GM23338 (cell line): Measurements from ENCODE around the gene PPM1L. TPM values are rescaled to one million over a fixed set of nuclear protein-coding genes. Genes with fewer than 3 reads are reported as not detected.

Experiments
- ATAC-seq: fragments of 200-7000 bp; cut with Tn5 transposase; 3 replicates; pipeline ENCODE4 v1.9.1; 2020
- DNase-seq: peaks from one replicate; pipeline ENCODE4 v3.0.0-alpha.2; 2015; ENCODE audit warnings: low spot score
- H2AFZ ChIP-seq: fragments of 200-600 bp; sonication (generic); 2 replicates; pipeline ENCODE4 v1.8.0; 2016; ENCODE audit warnings: antibody characterized with exemption, mild to moderate bottlenecking, moderate library complexity
- H3F3A ChIP-seq: fragments of 200-600 bp; sonication (generic); replicated peaks from 2 replicates; pipeline ENCODE4 v1.8.0; 2017; ENCODE audit warnings: antibody characterized with exemption, mixed run types, low read depth
- H3K27ac ChIP-seq: fragments of 200-600 bp; sonication (generic); 2 replicates; pipeline ENCODE4 v1.6.1; 2016; ENCODE audit warnings: low read depth
- H3K27me3 ChIP-seq: fragments of 200-600 bp; sonication (generic); 2 replicates; pipeline ENCODE4 v1.8.0; 2016; ENCODE audit warnings: mild to moderate bottlenecking, mixed run types, moderate library complexity; ENCODE audit not compliant: insufficient read depth
- H3K36me3 ChIP-seq: fragments of 200-600 bp; sonication (generic); 2 replicates; pipeline ENCODE4 v1.8.0; 2016; ENCODE audit warnings: mild to moderate bottlenecking; ENCODE audit not compliant: insufficient read depth
- H3K4me1 ChIP-seq: fragments of 200-600 bp; sonication (generic); 2 replicates; pipeline ENCODE4 v1.8.0; 2016; ENCODE audit warnings: mild to moderate bottlenecking, moderate library complexity; ENCODE audit not compliant: insufficient read depth
- H3K4me2 ChIP-seq: fragments of 200-600 bp; sonication (generic); 2 replicates; pipeline ENCODE4 v1.7.1; 2017; ENCODE audit warnings: mixed run types
- H3K4me3 ChIP-seq: fragments of 200-600 bp; sonication (generic); 2 replicates; pipeline ENCODE4 v1.6.1; 2016; ENCODE audit warnings: mixed run types
- H3K79me2 ChIP-seq: fragments of 200-600 bp; sonication (generic); replicated peaks from 2 replicates; pipeline ENCODE4 v1.8.0; 2017; ENCODE audit warnings: mild to moderate bottlenecking; ENCODE audit not compliant: insufficient read depth
- H3K9me2 ChIP-seq: fragments of 200-600 bp; sonication (generic); 2 replicates; pipeline ENCODE4 v1.8.0; 2017; ENCODE audit not compliant: insufficient read depth
- H4K20me1 ChIP-seq: fragments of 200-600 bp; sonication (generic); replicated peaks from 2 replicates; pipeline ENCODE4 v1.8.0; 2017; ENCODE audit warnings: mild to moderate bottlenecking; ENCODE audit not compliant: insufficient read depth
- H3K27ac Mint-ChIP-seq: 2 replicates; pipeline ENCODE4 v1.8.0; 2020; ENCODE audit warnings: inconsistent platforms, mild to moderate bottlenecking, moderate library complexity, mixed read lengths
- H3K27me3 Mint-ChIP-seq: 3 replicates; pipeline ENCODE4 v1.8.0; 2022; ENCODE audit warnings: low read depth, mild to moderate bottlenecking, moderate library complexity, mixed read lengths, inconsistent platforms; ENCODE audit not compliant: insufficient read depth, poor library complexity
- H3K36me3 Mint-ChIP-seq: 3 replicates; pipeline ENCODE4 v1.8.0; 2021; ENCODE audit warnings: low read depth, mild to moderate bottlenecking, inconsistent platforms, moderate library complexity, mixed read lengths
- H3K4me1 Mint-ChIP-seq: 3 replicates; pipeline ENCODE4 v1.8.0; 2020; ENCODE audit warnings: mild to moderate bottlenecking, inconsistent platforms, mixed read lengths
- H3K4me3 Mint-ChIP-seq: 3 replicates; pipeline ENCODE4 v1.8.0; 2021; ENCODE audit warnings: moderate library complexity, mild to moderate bottlenecking, inconsistent platforms, mixed read lengths
- H3K9me3 Mint-ChIP-seq: 3 replicates; pipeline ENCODE4 v1.8.0; 2020; ENCODE audit warnings: moderate library complexity, mild to moderate bottlenecking, inconsistent platforms, mixed read lengths
- CREB1 ChIP-seq: fragments of 250-450 bp; sonication (Bioruptor Pico); IDR thresholded peaks from 2 replicates; pipeline ENCODE4 v1.5.0; 2020; ENCODE audit warnings: low read depth, mild to moderate bottlenecking, moderate library complexity
- CTCF ChIP-seq, 2 experiments: fragments of 200-600 bp in 1 of 2; sonication (generic) in 1 of 2; conservative IDR thresholded peaks; 2 replicates each; pipeline versions ENCODE4 v1.5.1 to v1.6.1; 2016 to 2017; ENCODE audit warnings: antibody characterized with exemption in 2 of 2, low read depth in 2 of 2, mild to moderate bottlenecking in 2 of 2, moderate library complexity in 1 of 2
- EZH2phosphoT487 ChIP-seq: fragments of 200-600 bp; sonication (generic); IDR thresholded peaks from one replicate; pipeline ENCODE4 v1.8.1; 2018; ENCODE audit warnings: antibody characterized with exemption; ENCODE audit not compliant: unreplicated experiment
- JUNB ChIP-seq: IDR thresholded peaks from one replicate; pipeline ENCODE4 v1.6.1; 2016; ENCODE audit warnings: antibody characterized with exemption; ENCODE audit not compliant: unreplicated experiment
- ZNF114 ChIP-seq: fragments of 250-450 bp; sonication (Bioruptor Pico); IDR thresholded peaks from 2 replicates; pipeline ENCODE4 v1.5.0; 2020; ENCODE audit warnings: mild to moderate bottlenecking, moderate library complexity
- ZNF462 ChIP-seq: fragments of 250-450 bp; sonication (Bioruptor Pico); IDR thresholded peaks from 2 replicates; pipeline ENCODE4 v1.5.0; 2020; ENCODE audit warnings: mild to moderate bottlenecking, moderate library complexity
- polyA plus RNA-seq: library from polyadenylated mRNA; unstranded; fragments of >200 nt; fragmentation: Nextera tagmentation; extraction: Ambion mirVana; gene quantifications from 2 replicates; pipeline ENCODE4 v1.2.1, GENCODE V29; 2016
- total RNA-seq: library from RNA; depleted of rRNA; stranded (reverse); fragments of >200 nt; shearing (Covaris generic); gene quantifications from 2 replicates; pipeline ENCODE4 v1.2.3, GENCODE V29; 2014

Gene PPM1L
- total and polyA plus RNA-seq, 2 experiments from 2014 or later: 3.9 to 26.4 TPM

GRCh38 chr3:160719710-160720109 is 36.3 kb upstream of the PPM1L start (continued):
- TF ChIP-seq ZNF462 (CRISPR knock-in tag) (no peak), ZNF114 (CRISPR knock-in tag) (no peak), CREB1 (CRISPR knock-in tag) (no peak), EZH2phosphoT487 (no peak), JUNB (no peak)

- H3K4me3 ChIP-seq: no peak overlapping the region
- H3K36me3 Mint-ChIP-seq: no peaks in the 10 kb centered on the region; the same call in 2 of the 3 replicates
- peak; percentile 46 to 51 for TF ChIP-seq CTCF (conservative IDR thresholded peaks at IDR 0.05; ENCODE audit: low read depth in 2 of 2)
- TF ChIP-seq ZNF462 (CRISPR knock-in tag): no peak
- peak overlapping the region; percentile 91 for H2AFZ ChIP-seq
- peak; percentile 97 for ATAC-seq
- H3K4me1 ChIP-seq: no peaks in the 10 kb centered on the region
- H3K27me3 Mint-ChIP-seq: no peaks in the 10 kb centered on the region
- no peaks in the 10 kb centered on the region for H3K79me2 ChIP-seq
- no peak overlapping the region for H3K27ac ChIP-seq
- H3K27ac Mint-ChIP-seq: no peak overlapping the region
- H3K4me3 Mint-ChIP-seq: no peak overlapping the region
- DNase-seq: peak; percentile 41
- no peak overlapping the region for H3K4me2 ChIP-seq
- no peaks in the 10 kb centered on the region; the same call in 2 of the 3 replicates for H3K9me3 Mint-ChIP-seq
- H4K20me1 ChIP-seq: no peaks in the 10 kb centered on the region
- H3F3A ChIP-seq: no peaks in the 10 kb centered on the region
- no peaks in the 10 kb centered on the region for H3K27me3 ChIP-seq
- 0 out of 2 replicates have a peak, but pooled peaks cover 3% of the 10 kb centered on the region for H3K9me2 ChIP-seq
- H3K36me3 ChIP-seq: no peaks in the 10 kb centered on the region
- H3K4me1 Mint-ChIP-seq: no peaks in the 10 kb centered on the region
These were observed 35.8 kb upstream of the PPM1L start for GRCh38 chr3:160720123-160720746.
